ENCODE data around the gene FMN1. TPM values are rescaled to one million over a fixed set of nuclear protein-coding genes. Genes with fewer than 3 reads are reported as not detected.

The FMN1 gene
- polyA plus RNA-seq, 4 donors, result 0.54 to 2.1 (median 0.86) TPM

GRCh38 chr15:32877252-32878019 lies 317.1 kb downstream of the FMN1 start:
- Histone ChIP-seq H3K27me3 (ENCODE audit: control insufficient read depth in 3 of 3, insufficient read depth in 3 of 3, low read length in 3 of 3) (no peaks in the 10 kb centered on the region), H3K27ac (ENCODE audit: low read depth in 1 of 3, low read length in 2 of 3) (no peak overlapping the region), H3K9me3 (ENCODE audit: control insufficient read depth in 2 of 2, insufficient read depth in 1 of 2, low read depth in 1 of 2, low read length in 1 of 2) (no peaks in the 10 kb centered on the region), H3K36me3 (ENCODE audit: control insufficient read depth in 3 of 3, insufficient read depth in 2 of 3, low read depth in 1 of 3, low read length in 3 of 3) (no peaks in the 10 kb centered on the region), H3K4me3 (ENCODE audit: low read depth in 1 of 3, low read length in 3 of 3) (no peak overlapping the region), H3K4me1 (ENCODE audit: control insufficient read depth in 3 of 3, insufficient read depth in 2 of 3, low read depth in 1 of 3, low read length in 2 of 3) (no peaks in the 10 kb centered on the region)
- WGBS, 3 donors, result 47 to 49% (median 47%) methylated on average over 3 of the region's 3 CpGs
- FAIRE-seq, result no peak
- no peak for DNase-seq

GRCh38 chr15:32873284-32874114 lies 321.0 kb downstream of the FMN1 start:
- Histone ChIP-seq H3K27me3 (ENCODE audit: control insufficient read depth in 3 of 3, insufficient read depth in 3 of 3, low read length in 3 of 3) (no peaks in the 10 kb centered on the region), H3K27ac (ENCODE audit: low read depth in 1 of 3, low read length in 2 of 3) (peak overlapping the region in 1 of 3 donors; percentile 41), H3K4me1 (ENCODE audit: control insufficient read depth in 3 of 3, insufficient read depth in 2 of 3, low read depth in 1 of 3, low read length in 2 of 3) (no peaks in the 10 kb centered on the region), H3K4me3 (ENCODE audit: low read depth in 1 of 3, low read length in 3 of 3) (no peak overlapping the region), H3K36me3 (ENCODE audit: control insufficient read depth in 3 of 3, insufficient read depth in 2 of 3, low read depth in 1 of 3, low read length in 3 of 3) (no peaks in the 10 kb centered on the region), H3K9me3 (ENCODE audit: control insufficient read depth in 2 of 2, insufficient read depth in 1 of 2, low read depth in 1 of 2, low read length in 1 of 2) (no peaks in the 10 kb centered on the region)
- WGBS, 3 donors, result 79 to 87% (median 87%) methylated on average over 15 of the region's 15 CpGs
- FAIRE-seq (no peak), DNase-seq (no peak)

- Histone ChIP-seq H3K27ac (ENCODE audit: low read depth in 1 of 3, low read length in 2 of 3) (peak overlapping the region in 1 of 3 donors; percentile 41), H3K36me3 (ENCODE audit: control insufficient read depth in 3 of 3, insufficient read depth in 2 of 3, low read depth in 1 of 3, low read length in 3 of 3) (no peaks in the 10 kb centered on the region), H3K4me3 (ENCODE audit: low read depth in 1 of 3, low read length in 3 of 3) (no peak overlapping the region), H3K4me1 (ENCODE audit: control insufficient read depth in 3 of 3, insufficient read depth in 2 of 3, low read depth in 1 of 3, low read length in 2 of 3) (no peaks in the 10 kb centered on the region), H3K27me3 (ENCODE audit: control insufficient read depth in 3 of 3, insufficient read depth in 3 of 3, low read length in 3 of 3) (no peaks in the 10 kb centered on the region), H3K9me3 (ENCODE audit: control insufficient read depth in 2 of 2, insufficient read depth in 1 of 2, low read depth in 1 of 2, low read length in 1 of 2) (no peaks in the 10 kb centered on the region)
- DNase-seq (no peak), FAIRE-seq (no peak)
- whole genome bisulfite sequencing, 3 donors, result 71 to 87% (median 77%) methylated on average over 5 of the region's 5 CpGs
Observed at GRCh38 chr15:32872621-32873283, 321.8 kb downstream of the FMN1 start.

GRCh38 chr15:32871883-32872282 lies 322.6 kb downstream of the FMN1 start:
- H3K9me3 ChIP-seq (ENCODE audit: control insufficient read depth in 2 of 2, insufficient read depth in 1 of 2, low read depth in 1 of 2, low read length in 1 of 2), result no peaks in the 10 kb centered on the region
- no peak overlapping the region for H3K4me3 ChIP-seq (ENCODE audit: low read depth in 1 of 3, low read length in 3 of 3)
- H3K27me3 ChIP-seq (ENCODE audit: control insufficient read depth in 3 of 3, insufficient read depth in 3 of 3, low read length in 3 of 3), result no peaks in the 10 kb centered on the region
- WGBS, 3 donors, result 79 to 90% (median 88%) methylated on average over 2 of the region's 2 CpGs
- DNase-seq (no peak), FAIRE-seq (no peak)
- no peaks in the 10 kb centered on the region for H3K36me3 ChIP-seq (ENCODE audit: control insufficient read depth in 3 of 3, insufficient read depth in 2 of 3, low read depth in 1 of 3, low read length in 3 of 3)
- H3K4me1 ChIP-seq (ENCODE audit: control insufficient read depth in 3 of 3, insufficient read depth in 2 of 3, low read depth in 1 of 3, low read length in 2 of 3), result no peaks in the 10 kb centered on the region
- H3K27ac ChIP-seq (ENCODE audit: low read depth in 1 of 3, low read length in 2 of 3), result no peak overlapping the region

- peak overlapping the region in 1 of 3 donors; percentile 38 for H3K27ac ChIP-seq (ENCODE audit: low read depth in 1 of 3, low read length in 2 of 3)
- DNase-seq, result no peak
- no peak for FAIRE-seq
Observed at GRCh38 chr15:32870240-32871033, 324.1 kb downstream of the FMN1 start.

GRCh38 chr15:32869776-32870175 lies 324.7 kb downstream of the FMN1 start:
- H3K4me1 ChIP-seq (ENCODE audit: control insufficient read depth in 3 of 3, insufficient read depth in 2 of 3, low read depth in 1 of 3, low read length in 2 of 3), result no peaks in the 10 kb centered on the region
- no peak overlapping the region for H3K4me3 ChIP-seq (ENCODE audit: low read depth in 1 of 3, low read length in 3 of 3)
- 66 to 87% (median 71%) methylated on average over 4 of the region's 4 CpGs for WGBS, 3 donors
- H3K36me3 ChIP-seq (ENCODE audit: control insufficient read depth in 3 of 3, insufficient read depth in 2 of 3, low read depth in 1 of 3, low read length in 3 of 3), result no peaks in the 10 kb centered on the region
- FAIRE-seq (no peak), DNase-seq (no peak)
- H3K9me3 ChIP-seq (ENCODE audit: control insufficient read depth in 2 of 2, insufficient read depth in 1 of 2, low read depth in 1 of 2, low read length in 1 of 2), result no peaks in the 10 kb centered on the region
- no peak overlapping the region for H3K27ac ChIP-seq (ENCODE audit: low read depth in 1 of 3, low read length in 2 of 3)
- no peaks in the 10 kb centered on the region for H3K27me3 ChIP-seq (ENCODE audit: control insufficient read depth in 3 of 3, insufficient read depth in 3 of 3, low read length in 3 of 3)

More at GRCh38 chr15:32870240-32871033, 324.1 kb downstream of the FMN1 start:
- no peaks in the 10 kb centered on the region for H3K4me1 ChIP-seq (ENCODE audit: control insufficient read depth in 3 of 3, insufficient read depth in 2 of 3, low read depth in 1 of 3, low read length in 2 of 3)
- WGBS, 3 donors, result 79 to 86% (median 80%) methylated on average over 14 of the region's 14 CpGs
- no peak overlapping the region for H3K4me3 ChIP-seq (ENCODE audit: low read depth in 1 of 3, low read length in 3 of 3)
- H3K27me3 ChIP-seq (ENCODE audit: control insufficient read depth in 3 of 3, insufficient read depth in 3 of 3, low read length in 3 of 3), result no peaks in the 10 kb centered on the region
- no peaks in the 10 kb centered on the region for H3K9me3 ChIP-seq (ENCODE audit: control insufficient read depth in 2 of 2, insufficient read depth in 1 of 2, low read depth in 1 of 2, low read length in 1 of 2)
- H3K36me3 ChIP-seq (ENCODE audit: control insufficient read depth in 3 of 3, insufficient read depth in 2 of 3, low read depth in 1 of 3, low read length in 3 of 3), result no peaks in the 10 kb centered on the region

- FAIRE-seq, result no peak
- no peak for DNase-seq
- H3K27me3 ChIP-seq (ENCODE audit: control insufficient read depth in 3 of 3, insufficient read depth in 3 of 3, low read length in 3 of 3), result no peaks in the 10 kb centered on the region
- 83 to 93% (median 89%) methylated on average over 9 of the region's 9 CpGs for WGBS, 3 donors
- no peaks in the 10 kb centered on the region for H3K36me3 ChIP-seq (ENCODE audit: control insufficient read depth in 3 of 3, insufficient read depth in 2 of 3, low read depth in 1 of 3, low read length in 3 of 3)
- no peak overlapping the region for H3K4me3 ChIP-seq (ENCODE audit: low read depth in 1 of 3, low read length in 3 of 3)
- no peaks in the 10 kb centered on the region for H3K9me3 ChIP-seq (ENCODE audit: control insufficient read depth in 2 of 2, insufficient read depth in 1 of 2, low read depth in 1 of 2, low read length in 1 of 2)
- H3K4me1 ChIP-seq (ENCODE audit: control insufficient read depth in 3 of 3, insufficient read depth in 2 of 3, low read depth in 1 of 3, low read length in 2 of 3), result no peaks in the 10 kb centered on the region
- H3K27ac ChIP-seq (ENCODE audit: low read depth in 1 of 3, low read length in 2 of 3), result peak overlapping the region in 1 of 3 donors; percentile 66
Observed at GRCh38 chr15:32867313-32867626, 327.2 kb downstream of the FMN1 start.
